ENCODE measurements around the gene TEKT1. TPM values are rescaled to one million over a fixed set of nuclear protein-coding genes. Genes with fewer than 3 reads are reported as not detected.

Gene TEKT1
- polyA plus RNA-seq, 1 donor from 2014 or later: 0.06 TPM

- Histone ChIP-seq H3K9me2 (ENCODE audit: insufficient read depth, low read length) (no peaks in the 10 kb centered on the region), H3K9ac (ENCODE audit: low read length) (no peak overlapping the region), H3K4me3 (ENCODE audit: low read length) (no peak overlapping the region), H3K27ac (ENCODE audit: low read length) (no peak overlapping the region), H3F3A (ENCODE audit: insufficient read depth, low read length, poor library complexity, severe bottlenecking) (no peaks in the 10 kb centered on the region), H3K4me2 (ENCODE audit: low read length) (no peak overlapping the region), H3K9me3 (ENCODE audit: low read length) (no peaks in the 10 kb centered on the region), H4K20me1 (ENCODE audit: insufficient read depth) (no peaks in the 10 kb centered on the region), H3K36me3 (ENCODE audit: insufficient read depth, low read length) (no peaks in the 10 kb centered on the region), H3K79me2 (replicated peaks; ENCODE audit: insufficient read depth, low read length) (no peaks in the 10 kb centered on the region), H3K27me3 (ENCODE audit: insufficient read depth, low read depth, low read length) (no peaks in the 10 kb centered on the region), H2AFZ (ENCODE audit: low read depth, low read length) (no peak overlapping the region)
- no peak for TF ChIP-seq RAD21 (conservative IDR thresholded peaks at IDR 0.05)
- no peak for TF ChIP-seq EZH2 (IDR thresholded peaks at IDR 0.05; ENCODE audit: borderline replicate concordance, insufficient read depth, low read length, poor library complexity, severe bottlenecking)
- no peak for TF ChIP-seq EP300 (conservative IDR thresholded peaks at IDR 0.05; ENCODE audit: poor library complexity, severe bottlenecking)
- no peak for TF ChIP-seq REST (IDR thresholded peaks at IDR 0.05; ENCODE audit: borderline replicate concordance)
- TF ChIP-seq MXI1 (conservative IDR thresholded peaks at IDR 0.05; ENCODE audit: poor library complexity, severe bottlenecking): no peak
- TF ChIP-seq SMC3 (conservative IDR thresholded peaks at IDR 0.05; ENCODE audit: poor library complexity): no peak
- no peak for TF ChIP-seq CTCF (IDR thresholded peaks at IDR 0.05; ENCODE audit: poor library complexity, severe bottlenecking)
- TF ChIP-seq TAF1 (IDR thresholded peaks at IDR 0.05; ENCODE audit: low read depth): no peak
- TF ChIP-seq POLR2AphosphoS5 (IDR thresholded peaks at IDR 0.05): no peak
Observed at GRCh38 chr17:6811510-6811909, 20.0 kb downstream of the TEKT1 start.

GRCh38 chr17:6800422-6801027 is 31.0 kb downstream of the TEKT1 start:
- TF ChIP-seq SMC3 (conservative IDR thresholded peaks at IDR 0.05; ENCODE audit: poor library complexity) (no peak), MXI1 (conservative IDR thresholded peaks at IDR 0.05; ENCODE audit: poor library complexity, severe bottlenecking) (no peak), CTCF (IDR thresholded peaks at IDR 0.05; ENCODE audit: poor library complexity, severe bottlenecking) (no peak), POLR2AphosphoS5 (IDR thresholded peaks at IDR 0.05) (no peak), EZH2 (IDR thresholded peaks at IDR 0.05; ENCODE audit: borderline replicate concordance, insufficient read depth, low read length, poor library complexity, severe bottlenecking) (no peak), EP300 (conservative IDR thresholded peaks at IDR 0.05; ENCODE audit: poor library complexity, severe bottlenecking) (no peak), TAF1 (IDR thresholded peaks at IDR 0.05; ENCODE audit: low read depth) (no peak), RAD21 (conservative IDR thresholded peaks at IDR 0.05) (no peak), REST (IDR thresholded peaks at IDR 0.05; ENCODE audit: borderline replicate concordance) (no peak)
- H3K27me3 ChIP-seq (ENCODE audit: insufficient read depth, low read depth, low read length): no peaks in the 10 kb centered on the region
- H2AFZ ChIP-seq (ENCODE audit: low read depth, low read length): no peak overlapping the region
- H3K9me2 ChIP-seq (ENCODE audit: insufficient read depth, low read length): no peaks in the 10 kb centered on the region
- H3F3A ChIP-seq (ENCODE audit: insufficient read depth, low read length, poor library complexity, severe bottlenecking): no peaks in the 10 kb centered on the region
- H3K4me3 ChIP-seq (ENCODE audit: low read length): no peak overlapping the region
- H3K27ac ChIP-seq (ENCODE audit: low read length): no peak overlapping the region
- H3K9me3 ChIP-seq (ENCODE audit: low read length): no peaks in the 10 kb centered on the region
- H4K20me1 ChIP-seq (ENCODE audit: insufficient read depth): no peaks in the 10 kb centered on the region
- H3K9ac ChIP-seq (ENCODE audit: low read length): no peak overlapping the region
- no peaks in the 10 kb centered on the region for H3K79me2 ChIP-seq (replicated peaks; ENCODE audit: insufficient read depth, low read length)
- no peaks in the 10 kb centered on the region for H3K36me3 ChIP-seq (ENCODE audit: insufficient read depth, low read length)
- H3K4me2 ChIP-seq (ENCODE audit: low read length): no peak overlapping the region
